ENCODE results near the gene NRP2.

NRP2 gene

DNA sequence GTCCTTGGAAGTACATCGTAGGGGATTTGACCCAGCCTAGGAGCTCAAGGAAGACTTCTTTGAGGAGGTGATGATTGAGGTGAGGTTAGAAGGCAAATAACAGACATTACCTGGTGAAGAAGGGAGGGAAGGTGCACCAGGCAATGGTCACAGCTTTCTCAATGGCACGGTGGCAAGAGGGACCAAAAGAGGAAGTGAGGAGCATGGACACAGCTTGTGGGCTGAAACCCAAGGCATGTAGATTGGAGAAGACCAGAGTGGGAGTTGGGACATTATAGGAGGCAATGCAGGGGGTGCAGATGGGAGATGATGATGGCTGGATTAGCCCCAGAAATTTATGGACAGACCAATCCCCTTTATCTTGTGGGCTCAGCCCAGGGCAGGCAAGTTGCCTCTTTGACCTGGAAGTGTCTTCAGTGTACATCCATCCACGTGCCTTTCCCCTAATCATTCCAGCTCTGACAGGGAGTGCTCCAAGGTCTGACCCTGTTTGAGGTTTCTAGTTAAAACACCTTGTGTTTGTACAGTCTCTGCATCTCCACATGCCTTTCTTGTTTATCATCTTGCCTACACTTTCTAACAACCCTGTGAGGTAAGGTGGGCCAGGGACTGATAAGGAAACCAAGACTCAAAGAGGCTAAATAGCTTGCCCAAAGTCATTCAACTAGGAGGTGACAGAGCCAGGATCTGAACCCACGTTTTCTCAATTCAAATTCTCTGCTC lies 59.1 kb downstream of the NRP2 start:
- no peak for DNase-seq (ENCODE audit: extremely low read depth, low read depth)
- H3K4me3 ChIP-seq (replicated peaks; ENCODE audit: low read depth, low read length) = no peak overlapping the region
- TF ChIP-seq, protein P1, sequence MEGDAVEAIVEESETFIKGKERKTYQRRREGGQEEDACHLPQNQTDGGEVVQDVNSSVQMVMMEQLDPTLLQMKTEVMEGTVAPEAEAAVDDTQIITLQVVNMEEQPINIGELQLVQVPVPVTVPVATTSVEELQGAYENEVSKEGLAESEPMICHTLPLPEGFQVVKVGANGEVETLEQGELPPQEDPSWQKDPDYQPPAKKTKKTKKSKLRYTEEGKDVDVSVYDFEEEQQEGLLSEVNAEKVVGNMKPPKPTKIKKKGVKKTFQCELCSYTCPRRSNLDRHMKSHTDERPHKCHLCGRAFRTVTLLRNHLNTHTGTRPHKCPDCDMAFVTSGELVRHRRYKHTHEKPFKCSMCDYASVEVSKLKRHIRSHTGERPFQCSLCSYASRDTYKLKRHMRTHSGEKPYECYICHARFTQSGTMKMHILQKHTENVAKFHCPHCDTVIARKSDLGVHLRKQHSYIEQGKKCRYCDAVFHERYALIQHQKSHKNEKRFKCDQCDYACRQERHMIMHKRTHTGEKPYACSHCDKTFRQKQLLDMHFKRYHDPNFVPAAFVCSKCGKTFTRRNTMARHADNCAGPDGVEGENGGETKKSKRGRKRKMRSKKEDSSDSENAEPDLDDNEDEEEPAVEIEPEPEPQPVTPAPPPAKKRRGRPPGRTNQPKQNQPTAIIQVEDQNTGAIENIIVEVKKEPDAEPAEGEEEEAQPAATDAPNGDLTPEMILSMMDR (IDR thresholded peaks at IDR 0.05; ENCODE audit: low read depth, low read length, missing control alignments) = no peak

DNA sequence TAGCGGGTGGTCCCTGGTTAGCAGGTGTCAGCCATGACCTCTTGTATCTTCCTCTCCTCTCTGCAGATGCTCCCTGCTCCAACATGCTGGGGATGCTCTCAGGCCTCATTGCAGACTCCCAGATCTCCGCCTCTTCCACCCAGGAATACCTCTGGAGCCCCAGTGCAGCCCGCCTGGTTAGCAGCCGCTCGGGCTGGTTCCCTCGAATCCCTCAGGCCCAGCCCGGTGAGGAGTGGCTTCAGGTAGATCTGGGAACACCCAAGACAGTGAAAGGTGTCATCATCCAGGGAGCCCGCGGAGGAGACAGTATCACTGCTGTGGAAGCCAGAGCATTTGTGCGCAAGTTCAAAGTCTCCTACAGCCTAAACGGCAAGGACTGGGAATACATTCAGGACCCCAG lies 60.8 kb downstream of the NRP2 start:
- TF ChIP-seq, protein P1 (IDR thresholded peaks at IDR 0.05; ENCODE audit: low read depth, low read length, missing control alignments) = no peak
- H3K4me3 ChIP-seq (replicated peaks; ENCODE audit: low read depth, low read length) = no peak overlapping the region
- DNase-seq (ENCODE audit: extremely low read depth, low read depth) = no peak

DNA sequence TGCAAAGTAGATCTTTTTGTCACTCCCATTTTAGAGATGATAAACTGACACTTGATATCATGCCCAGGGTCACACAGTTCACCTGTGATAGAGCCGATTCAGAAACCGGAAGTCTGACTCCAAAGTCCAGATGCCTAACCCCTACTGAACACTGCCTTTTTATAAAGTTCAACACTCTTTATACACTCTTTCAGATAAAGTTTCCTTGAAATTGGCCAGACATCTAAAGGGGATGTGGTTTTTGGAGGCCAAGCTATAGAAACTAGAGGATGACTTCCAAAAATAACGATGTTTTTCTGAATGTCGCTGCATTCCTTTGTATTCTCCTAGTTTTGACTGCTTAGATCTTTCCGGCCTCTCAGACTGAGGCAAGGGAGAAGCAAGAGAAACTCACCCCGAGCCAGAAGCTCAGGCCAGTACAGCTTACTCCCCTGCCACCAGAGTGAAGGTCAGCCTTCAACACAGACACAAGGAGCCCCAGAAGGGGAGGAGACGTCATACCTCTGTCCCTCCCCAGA lies 61.8 kb downstream of the NRP2 start:
- no peak overlapping the region for H3K4me3 ChIP-seq (replicated peaks; ENCODE audit: low read depth, low read length)
- TF ChIP-seq, protein P1 (IDR thresholded peaks at IDR 0.05; ENCODE audit: low read depth, low read length, missing control alignments) = no peak
- no peak for DNase-seq (ENCODE audit: extremely low read depth, low read depth)

DNA sequence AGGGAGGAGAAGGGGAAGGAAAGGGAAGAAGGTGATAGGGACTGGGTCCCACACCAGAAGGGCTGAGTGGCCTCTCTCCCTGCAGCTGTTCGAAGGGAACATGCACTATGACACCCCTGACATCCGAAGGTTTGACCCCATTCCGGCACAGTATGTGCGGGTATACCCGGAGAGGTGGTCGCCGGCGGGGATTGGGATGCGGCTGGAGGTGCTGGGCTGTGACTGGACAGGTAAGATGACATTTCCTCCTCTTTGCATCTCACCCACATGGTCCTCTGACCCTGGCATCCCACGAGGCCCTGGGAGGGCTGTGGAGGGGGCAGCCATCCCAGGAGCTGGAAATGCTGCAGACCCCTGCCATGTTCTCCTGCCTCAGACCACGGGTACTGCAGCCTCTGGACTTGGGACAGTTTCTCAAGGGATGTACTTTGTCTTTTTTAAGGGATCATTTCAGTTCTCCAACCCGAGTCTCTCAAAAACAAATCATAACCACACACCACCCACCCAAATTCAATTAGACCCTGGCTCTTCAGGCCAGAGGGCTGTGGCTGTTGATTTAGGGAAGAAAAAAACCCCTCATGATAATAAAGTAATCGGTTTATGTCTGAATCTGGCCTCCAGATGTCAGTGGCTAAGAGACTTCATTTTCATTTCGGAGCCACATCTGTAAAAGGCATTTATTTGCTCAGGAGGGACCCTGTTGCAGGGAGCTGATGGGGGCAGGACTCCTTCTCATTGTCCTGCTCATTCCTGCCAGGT lies 63.5 kb downstream of the NRP2 start:
- DNase-seq (ENCODE audit: extremely low read depth, low read depth) = no peak
- H3K4me3 ChIP-seq (replicated peaks; ENCODE audit: low read depth, low read length) = no peak overlapping the region
- TF ChIP-seq, protein P1 (IDR thresholded peaks at IDR 0.05; ENCODE audit: low read depth, low read length, missing control alignments) = no peak

DNA sequence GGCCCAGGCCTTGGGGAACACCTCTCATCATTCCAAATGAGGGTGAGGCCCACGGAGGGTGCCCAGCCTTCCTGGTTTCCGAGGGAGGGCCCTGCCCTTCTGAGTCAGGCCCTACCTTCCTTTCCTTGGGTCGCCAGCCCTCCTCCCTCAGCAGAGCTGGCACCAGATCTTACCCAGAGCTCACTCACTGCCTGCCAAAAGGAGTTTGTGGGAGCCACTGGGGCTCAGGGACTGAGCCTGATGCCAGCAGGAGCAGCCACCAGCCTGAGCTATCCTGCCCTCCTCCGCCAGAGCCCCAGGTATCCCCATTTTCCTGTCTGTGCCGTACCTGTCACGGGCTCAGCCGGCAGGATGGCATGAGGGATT lies 64.1 kb downstream of the NRP2 start:
- TF ChIP-seq, protein P1 (IDR thresholded peaks at IDR 0.05; ENCODE audit: low read depth, low read length, missing control alignments) = no peak
- no peak overlapping the region for H3K4me3 ChIP-seq (replicated peaks; ENCODE audit: low read depth, low read length)
- DNase-seq (ENCODE audit: extremely low read depth, low read depth) = no peak

GRCh38 chr2:205747829-205748386 lies 65.6 kb downstream of the NRP2 start:
- H3K4me3 ChIP-seq (replicated peaks; ENCODE audit: low read depth, low read length) = no peak overlapping the region
- no peak for DNase-seq (ENCODE audit: extremely low read depth, low read depth)
- TF ChIP-seq, protein P1 (IDR thresholded peaks at IDR 0.05; ENCODE audit: low read depth, low read length, missing control alignments) = no peak
